T1000 (cell line): ENCODE data around the gene BATF.
A peak's percentile ranks its signal among the peaks of the same experiment; 100 is the strongest.

ENCODE experiments used
- DNase-seq: peaks from one replicate; lab custom pipeline; 2025; ENCODE audit warnings: mixed read lengths; lab: John Stamatoyannopoulos, UW

Gene BATF

GRCh38 chr14:75531660-75532317 is 9.5 kb downstream of the BATF start:
- DNase-seq, result no peak

GRCh38 chr14:75533791-75534555 is 11.7 kb downstream of the BATF start:
- DNase-seq, result no peak

GRCh38 chr14:75535164-75535898 is 13.1 kb downstream of the BATF start:
- no peak for DNase-seq

GRCh38 chr14:75537071-75537470 is 14.8 kb downstream of the BATF start:
- no peak for DNase-seq

- DNase-seq, result no peak
Measured at GRCh38 chr14:75539162-75539560, 16.9 kb downstream of the BATF start.

- no peak for DNase-seq
Measured at GRCh38 chr14:75539561-75540478, 17.6 kb downstream of the BATF start.

GRCh38 chr14:75540479-75540851 is 18.2 kb downstream of the BATF start:
- no peak for DNase-seq

GRCh38 chr14:75542588-75543091 is 20.4 kb downstream of the BATF start:
- DNase-seq, result no peak

GRCh38 chr14:75543253-75543652 is 21.0 kb downstream of the BATF start:
- DNase-seq, result no peak

GRCh38 chr14:75543786-75544185 is 21.5 kb downstream of the BATF start:
- DNase-seq, result no peak

GRCh38 chr14:75545907-75546306 is 23.6 kb downstream of the BATF start:
- no peak for DNase-seq

GRCh38 chr14:75547552-75548250 is 25.4 kb downstream of the BATF start:
- DNase-seq, result no peak

- no peak for DNase-seq
Measured at GRCh38 chr14:75548544-75548943, 26.3 kb downstream of the BATF start.

- no peak for DNase-seq
Measured at GRCh38 chr14:75549169-75549568, 26.9 kb downstream of the BATF start.

- no peak for DNase-seq
Measured at GRCh38 chr14:75551021-75551420, 28.8 kb downstream of the BATF start.

GRCh38 chr14:75553157-75553556 is 30.9 kb downstream of the BATF start:
- no peak for DNase-seq

GRCh38 chr14:75553761-75554364 is 31.6 kb downstream of the BATF start:
- no peak for DNase-seq

- DNase-seq, result peak; percentile 2
Measured at GRCh38 chr14:75554482-75554881, 32.2 kb downstream of the BATF start.

- no peak for DNase-seq
Measured at GRCh38 chr14:75558440-75558839, 36.2 kb downstream of the BATF start.

- DNase-seq, result no peak
Measured at GRCh38 chr14:75559045-75559444, 36.8 kb downstream of the BATF start.
